HEK293T (cell line): ENCODE results near the gene KLF17.

Experiments
- CTCF ChIA-PET: fragments of 350-600 bp; formaldehyde crosslinking; extraction: SDS; loops from one replicate; lab custom pipeline; 2021; ENCODE audit warnings: antibody characterized with exemption, inconsistent platforms; lab: Yijun Ruan, JAX
- POLR2A ChIA-PET: fragments of 350-600 bp; formaldehyde crosslinking; extraction: SDS; loops from one replicate; lab custom pipeline; 2020; ENCODE audit warnings: antibody characterized with exemption, inconsistent platforms; lab: Yijun Ruan, JAX
- DNase-seq: peaks from one replicate; pipeline ENCODE4 v3.0.0; 2012; ENCODE audit warnings: mixed read lengths; ENCODE audit errors: extremely low spot score
- ARNT ChIP-seq: fragments of 450-650 bp; IDR thresholded peaks from 2 replicates; pipeline ENCODE4 v1.6.1; 2017; ENCODE audit warnings: mild to moderate bottlenecking
- BHLHE40 ChIP-seq: fragments of 450-650 bp; IDR thresholded peaks from 2 replicates; pipeline ENCODE4 v1.6.1; 2016; ENCODE audit warnings: mild to moderate bottlenecking, moderate library complexity, borderline replicate concordance
- CTBP1 ChIP-seq: fragments of 450-650 bp; IDR thresholded peaks from 2 replicates; pipeline ENCODE4 v1.6.1; 2016; ENCODE audit warnings: borderline replicate concordance
- ELF4 ChIP-seq: fragments of 450-650 bp; IDR thresholded peaks from 2 replicates; pipeline ENCODE4 v1.6.1; 2017; ENCODE audit warnings: antibody characterized with exemption
- FOXA1 ChIP-seq: fragments of 450-650 bp; IDR thresholded peaks from 2 replicates; pipeline ENCODE4 v1.6.1; 2016; ENCODE audit warnings: mild to moderate bottlenecking
- FOXK2 ChIP-seq: fragments of 450-650 bp; IDR thresholded peaks from 2 replicates; pipeline ENCODE4 v1.6.1; 2016; ENCODE audit warnings: mild to moderate bottlenecking
- FOXM1 ChIP-seq: fragments of 450-650 bp; IDR thresholded peaks from 2 replicates; pipeline ENCODE4 v1.6.1; 2017; ENCODE audit warnings: mild to moderate bottlenecking, borderline replicate concordance
- HDGF ChIP-seq: fragments of 450-650 bp; IDR thresholded peaks from 2 replicates; pipeline ENCODE4 v1.6.1; 2017; ENCODE audit warnings: antibody characterized with exemption, borderline replicate concordance
- L3MBTL2 ChIP-seq: fragments of 450-650 bp; conservative IDR thresholded peaks from 2 replicates; pipeline ENCODE4 v1.6.1; 2016; ENCODE audit warnings: mild to moderate bottlenecking
- LEF1 ChIP-seq: fragments of 450-650 bp; IDR thresholded peaks from 2 replicates; pipeline ENCODE4 v1.6.1; 2017; ENCODE audit warnings: mild to moderate bottlenecking, borderline replicate concordance
- NFRKB ChIP-seq: fragments of 450-650 bp; IDR thresholded peaks from 2 replicates; pipeline ENCODE4 v1.6.1; 2016; ENCODE audit warnings: mild to moderate bottlenecking, moderate library complexity
- SP1 ChIP-seq: fragments of 450-650 bp; IDR thresholded peaks from 2 replicates; pipeline ENCODE4 v1.6.1; 2017
- SUZ12 ChIP-seq: fragments of 450-650 bp; IDR thresholded peaks from 2 replicates; pipeline ENCODE4 v1.6.1; 2016; ENCODE audit warnings: mild to moderate bottlenecking
- TARDBP ChIP-seq: fragments of 450-650 bp; IDR thresholded peaks from 2 replicates; pipeline ENCODE4 v1.6.1; 2016
- ZNF384 ChIP-seq: fragments of 450-650 bp; IDR thresholded peaks from 2 replicates; pipeline ENCODE4 v1.6.1; 2016
- TF ChIP-seq, protein P1 (sequence below): fragments of 450-650 bp; IDR thresholded peaks from 2 replicates; pipeline ENCODE4 v1.6.1; 2016

The KLF17 gene, protein sequence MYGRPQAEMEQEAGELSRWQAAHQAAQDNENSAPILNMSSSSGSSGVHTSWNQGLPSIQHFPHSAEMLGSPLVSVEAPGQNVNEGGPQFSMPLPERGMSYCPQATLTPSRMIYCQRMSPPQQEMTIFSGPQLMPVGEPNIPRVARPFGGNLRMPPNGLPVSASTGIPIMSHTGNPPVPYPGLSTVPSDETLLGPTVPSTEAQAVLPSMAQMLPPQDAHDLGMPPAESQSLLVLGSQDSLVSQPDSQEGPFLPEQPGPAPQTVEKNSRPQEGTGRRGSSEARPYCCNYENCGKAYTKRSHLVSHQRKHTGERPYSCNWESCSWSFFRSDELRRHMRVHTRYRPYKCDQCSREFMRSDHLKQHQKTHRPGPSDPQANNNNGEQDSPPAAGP

DNA sequence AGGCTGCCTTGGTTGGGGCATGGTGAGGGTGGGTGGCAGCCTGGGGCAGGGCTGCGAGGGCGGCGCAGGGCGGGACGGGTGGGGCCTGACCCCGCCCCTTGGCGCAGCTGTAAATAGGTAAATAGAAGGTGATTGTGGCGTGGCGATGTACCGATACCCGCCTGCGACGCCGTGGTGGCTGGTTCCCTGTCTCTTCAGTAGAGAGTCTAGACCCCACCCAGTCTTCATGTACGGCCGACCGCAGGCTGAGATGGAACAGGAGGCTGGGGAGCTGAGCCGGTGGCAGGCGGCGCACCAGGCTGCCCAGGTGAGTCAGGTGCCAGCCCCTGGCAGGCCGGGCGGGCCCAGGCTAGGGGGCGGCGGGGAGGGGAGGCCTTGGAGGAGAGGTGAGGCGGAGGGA is at the start of gene KLF17:
Gene KLF17, plus strand, starts transcription at position 140 of the 400 bp plus-strand sequence. Its CDS starts 87 bp downstream, at position 227.
- CTCF ChIA-PET = no interaction called here
- DNase-seq = no peak
- POLR2A ChIA-PET = no interaction called here
- TF ChIP-seq BHLHE40 (no peak), HDGF (no peak), SUZ12 (no peak), LEF1 (no peak), ZNF384 (no peak), FOXM1 (no peak)

DNA sequence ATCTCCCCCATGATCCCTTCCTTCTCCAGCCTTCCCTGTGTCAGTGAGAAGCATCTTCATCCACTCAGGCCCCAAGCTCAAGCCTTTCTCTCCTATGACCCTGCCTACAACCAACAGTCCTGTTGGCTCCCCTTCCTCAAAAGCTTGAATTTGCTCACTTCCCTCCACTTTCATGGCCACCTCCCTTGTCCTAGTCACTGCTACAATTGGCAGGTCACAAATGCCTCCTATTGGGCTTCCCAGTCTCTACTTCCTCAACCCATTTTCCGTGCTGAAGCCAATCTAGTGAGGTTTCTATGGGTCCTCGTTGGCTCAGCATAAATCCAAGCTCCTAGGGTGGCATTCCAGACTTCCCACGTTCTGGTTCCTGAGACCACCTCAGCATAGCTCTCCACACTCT is 47.2 kb upstream of the KLF17 start:
- no peak for TF ChIP-seq ZNF384
- no peak for TF ChIP-seq HDGF
- TF ChIP-seq FOXK2 = no peak
- TF ChIP-seq L3MBTL2 = no peak
- no peak for DNase-seq
- CTCF ChIA-PET = interaction anchor here (0.6 kb wide), 1 partner anchor 13 kb away, joined by 3 read pairs; no protein-coding TSS in a partner anchor
- POLR2A ChIA-PET = no interaction called here

DNA sequence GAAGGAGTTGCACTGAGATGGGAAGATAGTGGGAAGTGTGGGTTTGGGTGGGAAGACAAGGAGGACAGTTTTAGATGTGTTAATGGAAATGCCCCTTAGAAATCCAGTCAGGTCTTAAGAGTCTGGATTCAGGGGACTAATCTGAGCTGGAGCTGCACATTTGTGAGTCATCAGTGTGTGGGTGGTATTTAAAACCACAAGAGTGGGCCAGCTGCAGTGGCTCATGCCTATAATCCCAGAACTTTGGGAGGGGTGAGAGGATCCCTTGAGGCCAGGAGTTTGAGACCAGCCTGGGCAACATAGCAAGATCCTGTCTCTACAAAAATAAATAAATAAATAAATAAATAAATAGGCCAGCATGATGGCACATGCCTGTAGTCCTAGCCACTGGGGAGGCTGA is 46.4 kb upstream of the KLF17 start:
- ChIA-PET CTCF (interaction anchor here (0.6 to 0.7 kb wide), 2 partner anchors 12 to 24 kb away, joined by 3 to 4 read pairs; no protein-coding TSS in a partner anchor), POLR2A (no interaction called here)
- no peak for TF ChIP-seq FOXA1
- TF ChIP-seq ZNF384 = no peak
- no peak for TF ChIP-seq SUZ12
- TF ChIP-seq CTBP1 = no peak
- no peak for TF ChIP-seq ELF4
- TF ChIP-seq FOXK2 = no peak
- TF ChIP-seq TARDBP = no peak
- TF ChIP-seq BHLHE40 = no peak
- TF ChIP-seq LEF1 = no peak
- no peak for TF ChIP-seq FOXM1
- no peak for DNase-seq

DNA sequence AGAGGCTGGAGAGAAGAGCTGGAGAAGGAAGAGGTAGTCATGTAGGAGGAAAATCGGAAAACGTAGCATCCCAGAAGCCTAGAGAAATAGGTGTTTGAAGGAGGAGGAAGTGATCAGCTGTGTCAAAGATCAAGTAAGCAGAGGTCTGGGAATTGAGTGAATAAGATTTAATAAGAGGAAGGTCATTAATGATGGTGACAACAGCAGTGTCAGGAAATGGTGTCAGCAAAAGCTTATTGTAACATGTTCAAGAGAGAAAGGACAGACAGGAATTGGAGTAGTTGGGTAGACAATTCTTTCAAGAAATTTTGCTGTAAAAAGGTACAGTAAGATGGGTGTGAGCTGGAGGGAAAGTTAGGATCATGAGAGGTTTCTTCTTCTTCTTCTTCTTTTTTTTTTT is 45.8 kb upstream of the KLF17 start:
- no peak for TF ChIP-seq CTBP1
- ChIA-PET CTCF (interaction anchor here (0.6 to 0.7 kb wide), 3 partner anchors 10 to 25 kb away, joined by 3 to 4 read pairs (median 4); no protein-coding TSS in a partner anchor), POLR2A (no interaction called here)
- no peak for DNase-seq

DNA sequence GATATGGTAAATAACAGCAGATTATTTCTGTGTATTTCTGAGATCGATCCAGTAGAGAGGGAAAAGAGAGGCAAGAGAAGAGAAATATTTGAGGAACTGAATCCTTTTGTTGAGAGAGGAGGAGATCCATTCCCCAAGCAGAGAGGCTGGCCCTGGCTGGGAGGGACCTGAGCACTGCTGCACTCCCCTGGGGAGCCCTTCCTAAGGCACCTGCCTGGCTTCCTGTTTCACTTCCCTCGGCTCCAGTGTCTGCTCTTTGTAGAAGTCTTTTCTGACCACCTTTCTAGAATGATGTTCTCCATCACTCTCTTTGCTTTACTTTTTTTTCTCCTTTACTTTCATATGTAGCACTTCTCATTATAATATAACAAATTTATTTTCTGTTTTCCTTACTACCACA is 45.1 kb upstream of the KLF17 start:
- ChIA-PET POLR2A (no interaction called here), CTCF (interaction anchor here (0.6 kb wide), 1 partner anchor 16 kb away, joined by 3 read pairs; no protein-coding TSS in a partner anchor)
- no peak for DNase-seq
- no peak for TF ChIP-seq SP1
- TF ChIP-seq HDGF = no peak
- no peak for TF ChIP-seq FOXM1
- no peak for TF ChIP-seq LEF1
- TF ChIP-seq L3MBTL2 = no peak
- no peak for TF ChIP-seq TARDBP
- no peak for TF ChIP-seq ZNF384
- no peak for TF ChIP-seq BHLHE40
- TF ChIP-seq SUZ12 = no peak

DNA sequence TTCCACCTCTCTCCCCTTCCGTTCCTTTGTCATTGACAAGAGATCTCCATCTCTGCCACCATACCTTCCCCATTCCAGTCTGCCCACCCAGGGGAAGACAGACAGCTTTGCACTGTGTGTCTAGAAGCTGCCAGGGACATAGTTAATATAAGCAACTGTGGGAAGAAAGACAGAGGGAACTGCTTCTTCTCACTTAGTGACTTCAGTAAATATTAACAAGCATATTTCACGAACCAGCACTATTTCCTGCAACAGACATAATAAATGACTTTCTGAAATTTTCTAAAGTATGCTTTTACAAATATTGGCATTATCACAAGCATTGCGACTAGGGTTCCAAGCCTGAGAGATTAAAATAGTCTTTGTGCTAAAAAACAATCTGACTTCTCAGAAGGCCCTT is 44.2 kb upstream of the KLF17 start:
- ChIA-PET CTCF (no interaction called here), POLR2A (no interaction called here)
- no peak for DNase-seq
- no peak for TF ChIP-seq FOXA1
- TF ChIP-seq L3MBTL2 = no peak
- no peak for TF ChIP-seq HDGF
- TF ChIP-seq ELF4 = no peak
- no peak for TF ChIP-seq LEF1
- TF ChIP-seq FOXM1 = no peak
- TF ChIP-seq ARNT = no peak
- TF ChIP-seq NFRKB = no peak
- TF ChIP-seq TARDBP = no peak
- TF ChIP-seq BHLHE40 = no peak
- TF ChIP-seq FOXK2 = no peak
- TF ChIP-seq SP1 = no peak
- no peak for TF ChIP-seq SUZ12
- TF ChIP-seq, protein P1, sequence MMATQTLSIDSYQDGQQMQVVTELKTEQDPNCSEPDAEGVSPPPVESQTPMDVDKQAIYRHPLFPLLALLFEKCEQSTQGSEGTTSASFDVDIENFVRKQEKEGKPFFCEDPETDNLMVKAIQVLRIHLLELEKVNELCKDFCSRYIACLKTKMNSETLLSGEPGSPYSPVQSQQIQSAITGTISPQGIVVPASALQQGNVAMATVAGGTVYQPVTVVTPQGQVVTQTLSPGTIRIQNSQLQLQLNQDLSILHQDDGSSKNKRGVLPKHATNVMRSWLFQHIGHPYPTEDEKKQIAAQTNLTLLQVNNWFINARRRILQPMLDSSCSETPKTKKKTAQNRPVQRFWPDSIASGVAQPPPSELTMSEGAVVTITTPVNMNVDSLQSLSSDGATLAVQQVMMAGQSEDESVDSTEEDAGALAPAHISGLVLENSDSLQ = no peak
- TF ChIP-seq ZNF384 = no peak
- no peak for TF ChIP-seq CTBP1

DNA sequence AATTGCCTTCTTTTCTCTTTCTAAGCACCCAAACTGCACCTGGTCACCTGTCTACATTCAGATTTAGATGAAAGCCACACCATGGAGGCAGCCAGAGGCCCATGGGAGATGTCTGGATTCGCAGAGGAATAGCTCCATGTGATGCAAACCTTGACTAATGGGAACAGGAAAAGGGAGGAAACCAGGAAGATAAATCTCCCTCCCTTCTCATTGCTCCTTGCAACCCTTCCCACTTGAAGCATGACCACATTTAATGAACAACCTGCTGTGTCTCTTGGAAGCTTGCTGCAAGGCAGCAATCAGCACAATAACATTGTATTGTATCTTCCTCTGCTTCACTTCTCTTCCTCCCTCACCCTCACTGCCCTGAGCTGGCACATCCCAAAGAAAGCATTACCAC is 42.6 kb upstream of the KLF17 start:
- no peak for DNase-seq
- TF ChIP-seq, protein P1 = no peak
- TF ChIP-seq SUZ12 = no peak
- TF ChIP-seq CTBP1 = no peak
- no peak for TF ChIP-seq FOXM1
- TF ChIP-seq SP1 = no peak
- TF ChIP-seq HDGF = no peak
- TF ChIP-seq TARDBP = no peak
- TF ChIP-seq ELF4 = no peak
- no peak for TF ChIP-seq ARNT
- no peak for TF ChIP-seq FOXA1
- TF ChIP-seq LEF1 = no peak
- TF ChIP-seq L3MBTL2 = no peak
- TF ChIP-seq NFRKB = no peak
- TF ChIP-seq ZNF384 = no peak
- no peak for TF ChIP-seq BHLHE40
- no peak for TF ChIP-seq FOXK2
- ChIA-PET POLR2A (no interaction called here), CTCF (no interaction called here)
